Glutamatergic neuron (in vitro differentiated cells): ENCODE data around the gene NFXL1. TPM values are rescaled to one million over a fixed set of nuclear protein-coding genes. Genes with fewer than 3 reads are reported as not detected.
A peak's percentile ranks its signal among the peaks of the same experiment; 100 is the strongest.

Source experiments
- DNase-seq: peaks from one replicate; pipeline ENCODE4 v3.0.0; 2022
- H3K27ac Mint-ChIP-seq: one replicate; pipeline ENCODE4 v1.8.0; 2020; ENCODE audit warnings: mild to moderate bottlenecking, mixed read lengths, inconsistent platforms; ENCODE audit not compliant: unreplicated experiment
- H3K27me3 Mint-ChIP-seq: one replicate; pipeline ENCODE4 v1.8.0; 2020; ENCODE audit warnings: mild to moderate bottlenecking, moderate library complexity, mixed read lengths, inconsistent platforms; ENCODE audit not compliant: unreplicated experiment
- H3K36me3 Mint-ChIP-seq: one replicate; pipeline ENCODE4 v1.8.0; 2020; ENCODE audit warnings: mild to moderate bottlenecking, mixed read lengths, inconsistent platforms; ENCODE audit not compliant: unreplicated experiment
- H3K4me1 Mint-ChIP-seq: one replicate; pipeline ENCODE4 v1.8.0; 2020; ENCODE audit warnings: mild to moderate bottlenecking, low read depth, mixed read lengths, inconsistent platforms; ENCODE audit not compliant: unreplicated experiment
- H3K4me3 Mint-ChIP-seq: one replicate; pipeline ENCODE4 v1.8.0; 2020; ENCODE audit warnings: mild to moderate bottlenecking, mixed read lengths, inconsistent platforms; ENCODE audit not compliant: unreplicated experiment
- H3K9me3 Mint-ChIP-seq: one replicate; pipeline ENCODE4 v1.8.0; 2020; ENCODE audit warnings: mild to moderate bottlenecking, moderate library complexity, mixed read lengths, inconsistent platforms; ENCODE audit not compliant: unreplicated experiment
- CTCF ChIP-seq: fragments of 200-600 bp; sonication (generic); IDR thresholded peaks from one replicate; pipeline ENCODE4 v1.5.0; 2021; ENCODE audit not compliant: partially characterized antibody, unreplicated experiment
- total RNA-seq: library from RNA; stranded (reverse); fragmentation: NEBNext Ultra II Directional; extraction: Animal tissue kit (Norgen Biotek cat#: 25700); gene quantifications from one replicate; pipeline ENCODE4 v1.2.1, GENCODE V29; 2021; ENCODE audit not compliant: unreplicated experiment

NFXL1 gene
- total RNA-seq, 1 donor from 2014 or later, result 20.2 TPM

GRCh38 chr4:47914926-47915237, 499 bp upstream of the NFXL1 start:
- Mint-ChIP-seq H3K27me3 (peaks cover 3% of the 10 kb centered on the region), H3K36me3 (peaks cover 5% of the 10 kb centered on the region), H3K9me3 (peaks cover 7% of the 10 kb centered on the region), H3K27ac (peak overlapping the region; percentile 46), H3K4me3 (peak overlapping the region; percentile 96), H3K4me1 (peaks cover 8% of the 10 kb centered on the region)
- TF ChIP-seq CTCF, result no peak
- DNase-seq, result no peak

- peaks cover 8% of the 10 kb centered on the region for H3K4me1 Mint-ChIP-seq
- peaks cover 1% of the 10 kb centered on the region for H3K27me3 Mint-ChIP-seq
- H3K27ac Mint-ChIP-seq, result peak overlapping the region; percentile 71
- H3K36me3 Mint-ChIP-seq, result peaks cover 5% of the 10 kb centered on the region
- peak overlapping the region; percentile 96 for H3K4me3 Mint-ChIP-seq
- H3K9me3 Mint-ChIP-seq, result peaks cover 7% of the 10 kb centered on the region
- no peak for TF ChIP-seq CTCF
- peak; percentile 56 for DNase-seq
Observed at GRCh38 chr4:47913861-47914219, 543 bp downstream of the NFXL1 start.

- DNase-seq, result no peak
- H3K27ac Mint-ChIP-seq, result peak overlapping the region; percentile 71
- no peak for TF ChIP-seq CTCF
- H3K4me3 Mint-ChIP-seq, result peak overlapping the region; percentile 96
- H3K9me3 Mint-ChIP-seq, result peaks cover 6% of the 10 kb centered on the region
- peaks cover 8% of the 10 kb centered on the region for H3K4me1 Mint-ChIP-seq
- peaks cover 1% of the 10 kb centered on the region for H3K27me3 Mint-ChIP-seq
- H3K36me3 Mint-ChIP-seq, result peaks cover 5% of the 10 kb centered on the region
Observed at GRCh38 chr4:47913330-47913729, 1.1 kb downstream of the NFXL1 start.

GRCh38 chr4:47907089-47907646, 7.2 kb downstream of the NFXL1 start:
- H3K27ac Mint-ChIP-seq, result peak overlapping the region; percentile 22
- H3K36me3 Mint-ChIP-seq, result no peaks in the 10 kb centered on the region
- H3K4me3 Mint-ChIP-seq, result peak overlapping the region; percentile 31
- DNase-seq, result no peak
- peaks cover 23% of the 10 kb centered on the region for H3K4me1 Mint-ChIP-seq
- H3K27me3 Mint-ChIP-seq, result no peaks in the 10 kb centered on the region
- TF ChIP-seq CTCF, result no peak
- H3K9me3 Mint-ChIP-seq, result peaks cover 3% of the 10 kb centered on the region

- Mint-ChIP-seq H3K36me3 (no peaks in the 10 kb centered on the region), H3K4me1 (peaks cover 6% of the 10 kb centered on the region), H3K27ac (no peak overlapping the region), H3K9me3 (peaks cover 2% of the 10 kb centered on the region), H3K4me3 (no peak overlapping the region), H3K27me3 (no peaks in the 10 kb centered on the region)
- DNase-seq, result no peak
- no peak for TF ChIP-seq CTCF
Observed at GRCh38 chr4:47899639-47900038, 14.7 kb downstream of the NFXL1 start.
